Endothelial cell of umbilical vein (primary cell): Measurements from ENCODE around the gene TBX4. TPM values are rescaled to one million over a fixed set of nuclear protein-coding genes. Genes with fewer than 3 reads are reported as not detected.
A peak's percentile ranks its signal among the peaks of the same experiment; 100 is the strongest.

ENCODE experiments used
- BruUV-seq: library from RNA; stranded (reverse); fragments of 400-500 nt; replicated peaks from 2 replicates; lab custom pipeline; 2021; lab: Mats Ljungman, UMichigan
- CTCF ChIA-PET: fragments of 300-600, 350-600 bp; sonication (Branson Sonifier 250); formaldehyde crosslinking; loops from one replicate; lab custom pipeline; 2021; ENCODE audit warnings: antibody characterized with exemption, inconsistent platforms; lab: Charles Lee
- POLR2A ChIA-PET: fragments of 300-600, 350-600 bp; sonication (Branson Sonifier 250); formaldehyde crosslinking; loops from one replicate; lab custom pipeline; 2021; ENCODE audit warnings: antibody characterized with exemption, inconsistent platforms; lab: Charles Lee
- DNase-seq: peaks from one replicate; pipeline ENCODE4 v3.0.0-alpha.2; 2011; ENCODE audit warnings: low read depth, low spot score
- FAIRE-seq: peaks from 2 replicates; lab custom pipeline; 2011; peaks lifted over from hg19 to GRCh38; lab: Jason Lieb, UNC
- H2AFZ ChIP-seq: 2 replicates; pipeline ENCODE4 v1.6.0; 2012; ENCODE audit warnings: low read depth, low read length, control low read depth, inconsistent platforms
- H3K27ac ChIP-seq: 2 replicates; pipeline ENCODE4 v1.5.1; 2011; ENCODE audit warnings: low read depth, mild to moderate bottlenecking, control low read depth, low read length, moderate library complexity; ENCODE audit not compliant: insufficient read depth
- H3K27me3 ChIP-seq, 2 experiments: 2 replicates each; pipeline versions ENCODE4 v1.6.0 to v1.6.1; 2011; ENCODE audit warnings: low read length in 2 of 2, mixed read lengths in 1 of 2; ENCODE audit not compliant: control insufficient read depth in 2 of 2, insufficient read depth in 2 of 2
- H3K36me3 ChIP-seq, 2 experiments: 2 replicates in 1 of 2; 3 replicates in 1 of 2; pipeline ENCODE4 v1.5.1; 2011; ENCODE audit warnings: low read length in 2 of 2, mild to moderate bottlenecking in 1 of 2, moderate library complexity in 1 of 2; ENCODE audit not compliant: control insufficient read depth in 2 of 2, insufficient read depth in 2 of 2; ENCODE audit errors: extremely low read depth in 1 of 2
- H3K4me1 ChIP-seq: 3 replicates; pipeline ENCODE4 v1.5.1; 2011; ENCODE audit warnings: mild to moderate bottlenecking, low read length; ENCODE audit not compliant: control insufficient read depth, insufficient read depth; ENCODE audit errors: extremely low read depth
- H3K4me2 ChIP-seq: 2 replicates; pipeline ENCODE4 v1.6.1; 2011; ENCODE audit warnings: low read length, control low read depth, mixed read lengths; ENCODE audit not compliant: insufficient read depth
- H3K4me3 ChIP-seq, 3 experiments: fragments of 200-600 bp in 1 of 3; sonication (generic), shearing (Covaris generic) in 1 of 3; replicated peaks in 1 of 3; 2 replicates each; pipeline ENCODE4 v1.5.1; 2011 to 2016; ENCODE audit warnings: control low read depth in 3 of 3, low read length in 3 of 3, mild to moderate bottlenecking in 2 of 3, inconsistent platforms in 1 of 3, low read depth in 1 of 3, moderate library complexity in 1 of 3; ENCODE audit not compliant: insufficient read depth in 1 of 3
- H3K79me2 ChIP-seq: 2 replicates; pipeline ENCODE4 v1.6.0; 2012; ENCODE audit warnings: low read length, inconsistent platforms; ENCODE audit not compliant: control insufficient read depth, insufficient read depth
- H3K9ac ChIP-seq: replicated peaks from 2 replicates; pipeline ENCODE3; 2011; ENCODE audit warnings: low read length, control low read depth; ENCODE audit not compliant: insufficient read depth; ENCODE audit errors: extremely low read depth
- H3K9me1 ChIP-seq: replicated peaks from 3 replicates; pipeline ENCODE4 v1.6.0; 2011; ENCODE audit warnings: mild to moderate bottlenecking, low read length; ENCODE audit not compliant: control insufficient read depth, insufficient read depth; ENCODE audit errors: extremely low read depth
- H3K9me3 ChIP-seq: replicated peaks from 2 replicates; pipeline ENCODE4 v1.5.1; 2012; ENCODE audit warnings: low read length, inconsistent platforms; ENCODE audit not compliant: control insufficient read depth, insufficient read depth
- H4K20me1 ChIP-seq: replicated peaks from 2 replicates; pipeline ENCODE3; 2011; ENCODE audit warnings: mild to moderate bottlenecking, low read length; ENCODE audit not compliant: control insufficient read depth, insufficient read depth; ENCODE audit errors: extremely low read depth
- EZH2 ChIP-seq: IDR thresholded peaks from 2 replicates; pipeline ENCODE4 v1.6.1; 2012; ENCODE audit warnings: borderline replicate concordance, low read depth, mild to moderate bottlenecking, moderate library complexity, low read length, inconsistent platforms; ENCODE audit not compliant: severe bottlenecking
- POLR2A ChIP-seq: IDR thresholded peaks from 2 replicates; pipeline ENCODE4 v1.6.1; 2012; ENCODE audit warnings: low read depth, mild to moderate bottlenecking, control low read depth, low read length
- dilution Hi-C: fragments of 300-500 bp; cut with MboI; formaldehyde crosslinking; loops from one replicate; pipeline ENCODE4 v1.15.0; 2019; ENCODE audit warnings: low sequenced_read_pairs; ENCODE audit not compliant: extremely low pct_ligation_motif_present
- intact Hi-C: fragments of 100-400 bp; cut with micrococcal nuclease; formaldehyde crosslinking; loops from one replicate; pipeline ENCODE4 v1.10.0; 2022
- polyA plus RNA-seq, 4 experiments: library from polyadenylated mRNA; depleted of rRNA in 3 of 4; stranded (reverse) in 3 of 4; unstranded in 1 of 4; fragments of >200 nt; gene quantifications; 2 replicates each; pipeline versions ENCODE4 v1.2.1 to v1.2.3, GENCODE V29; 2011 to 2012; ENCODE audit warnings: missing spikeins in 1 of 4
- total RNA-seq: library from RNA; stranded (reverse); gene quantifications from 2 replicates; pipeline ENCODE4 v1.2.3, GENCODE V29; 2021
- TF ChIP-seq, protein P1 (sequence below), 2 donors: IDR thresholded peaks; 1 replicate in 1 of 2; 2 replicates in 1 of 2; pipeline ENCODE4 v1.5.1; 2011; ENCODE audit warnings: low read length in 2 of 2, mild to moderate bottlenecking in 2 of 2, moderate library complexity in 2 of 2, control low read depth in 1 of 2, inconsistent platforms in 1 of 2, low read depth in 1 of 2; ENCODE audit not compliant: insufficient read depth in 1 of 2; ENCODE audit errors: extremely low read depth in 1 of 2

TBX4 gene
- total and polyA plus RNA-seq, 2 donors (not counting 3 experiments of a cell fraction or from before 2014, with no cell fraction given): not detected

DNA sequence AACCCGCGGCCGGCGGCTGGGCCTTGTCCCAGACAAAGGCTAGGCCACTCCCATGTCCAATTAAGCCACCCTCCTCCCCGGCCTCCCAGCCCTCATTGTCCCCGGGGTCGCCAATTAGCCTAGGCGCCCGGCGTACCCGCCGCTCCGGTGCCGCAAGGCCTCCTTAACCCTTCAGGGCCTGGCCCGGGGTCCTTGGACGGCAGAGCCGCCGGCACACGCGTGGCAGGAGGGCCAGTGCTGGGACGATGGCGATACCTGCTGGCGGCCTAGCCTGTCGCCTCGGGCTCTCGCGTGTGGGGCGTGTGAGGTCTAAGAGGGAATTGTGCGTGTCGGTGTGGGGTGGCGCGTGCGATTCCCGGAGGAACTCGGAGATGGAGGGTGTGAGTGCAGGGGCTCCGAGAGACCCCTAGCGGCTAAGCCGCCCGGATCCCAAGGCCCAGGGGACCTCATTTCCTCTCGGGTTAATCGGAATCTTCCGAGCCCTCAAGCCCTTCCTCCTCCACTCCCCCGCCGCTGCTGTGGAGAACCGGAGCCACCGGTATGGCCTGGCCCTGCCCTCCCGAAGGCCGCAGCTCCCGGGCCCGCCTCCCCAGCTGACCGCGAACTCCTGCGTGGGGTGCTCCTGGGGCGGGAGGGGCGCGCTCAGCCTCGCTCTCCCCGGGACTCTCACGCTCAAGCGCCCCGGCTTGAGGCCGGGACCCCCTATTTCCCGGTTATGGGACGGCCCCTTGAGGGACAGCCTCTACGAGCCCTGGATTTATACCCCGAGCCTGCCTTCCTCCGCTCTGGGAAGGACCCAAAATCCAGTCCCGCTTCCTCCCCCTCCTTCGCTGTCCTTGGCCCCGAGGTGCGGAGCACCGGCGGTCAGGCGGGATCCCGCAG lies 40.7 kb upstream of the TBX4 start:
- Histone ChIP-seq H3K4me3 (peak overlapping the region; percentile 6 to 43 (median 31)), H3K79me2 (no peaks in the 10 kb centered on the region), H3K36me3 (no peaks in the 10 kb centered on the region), H3K27me3 (peaks cover 42 to 45% of the 10 kb centered on the region in 2 experiments), H4K20me1 (no peaks in the 10 kb centered on the region), H3K4me2 (peak overlapping the region; percentile 55), H2AFZ (peak overlapping the region; percentile 77), H3K4me1 (peaks cover 14% of the 10 kb centered on the region), H3K9me3 (no peaks in the 10 kb centered on the region), H3K9me1 (no peaks in the 10 kb centered on the region), H3K27ac (no peak overlapping the region), H3K9ac (no peak overlapping the region)
- DNase-seq (peak; percentile 20), FAIRE-seq (peak; percentile 35)
- POLR2A ChIA-PET: no interaction called here
- CTCF ChIA-PET: interaction anchor here (0.6 to 6.4 kb wide), 46 partner anchors 10 to 768 kb away, joined by 3 to 87 read pairs (median 6); partner anchors contain the start of gene TBX2
- intact Hi-C loops: loop anchor here (1.0 to 2.0 kb wide), 8 partner anchors 140 to 691 kb away; no protein-coding TSS in a partner anchor
- TF ChIP-seq EZH2 (peak; percentile 42), POLR2A (no peak)
- TF ChIP-seq, protein P1, sequence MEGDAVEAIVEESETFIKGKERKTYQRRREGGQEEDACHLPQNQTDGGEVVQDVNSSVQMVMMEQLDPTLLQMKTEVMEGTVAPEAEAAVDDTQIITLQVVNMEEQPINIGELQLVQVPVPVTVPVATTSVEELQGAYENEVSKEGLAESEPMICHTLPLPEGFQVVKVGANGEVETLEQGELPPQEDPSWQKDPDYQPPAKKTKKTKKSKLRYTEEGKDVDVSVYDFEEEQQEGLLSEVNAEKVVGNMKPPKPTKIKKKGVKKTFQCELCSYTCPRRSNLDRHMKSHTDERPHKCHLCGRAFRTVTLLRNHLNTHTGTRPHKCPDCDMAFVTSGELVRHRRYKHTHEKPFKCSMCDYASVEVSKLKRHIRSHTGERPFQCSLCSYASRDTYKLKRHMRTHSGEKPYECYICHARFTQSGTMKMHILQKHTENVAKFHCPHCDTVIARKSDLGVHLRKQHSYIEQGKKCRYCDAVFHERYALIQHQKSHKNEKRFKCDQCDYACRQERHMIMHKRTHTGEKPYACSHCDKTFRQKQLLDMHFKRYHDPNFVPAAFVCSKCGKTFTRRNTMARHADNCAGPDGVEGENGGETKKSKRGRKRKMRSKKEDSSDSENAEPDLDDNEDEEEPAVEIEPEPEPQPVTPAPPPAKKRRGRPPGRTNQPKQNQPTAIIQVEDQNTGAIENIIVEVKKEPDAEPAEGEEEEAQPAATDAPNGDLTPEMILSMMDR (IDR thresholded peaks at IDR 0.05; ENCODE audit: extremely low read depth in 1 of 2, insufficient read depth in 1 of 2, low read depth in 1 of 2, low read length in 2 of 2): peak in 1 of 2 donors; percentile 17
- BruUV-seq: TSS peak; percentile 27
- dilution Hi-C loops: no loop called here
